ENCODE measurements around the gene PARP15. TPM values are rescaled to one million over a fixed set of nuclear protein-coding genes. Genes with fewer than 3 reads are reported as not detected.

PARP15 gene
- total RNA-seq, 1 experiment from 2014 or later: 0.15 TPM

DNA sequence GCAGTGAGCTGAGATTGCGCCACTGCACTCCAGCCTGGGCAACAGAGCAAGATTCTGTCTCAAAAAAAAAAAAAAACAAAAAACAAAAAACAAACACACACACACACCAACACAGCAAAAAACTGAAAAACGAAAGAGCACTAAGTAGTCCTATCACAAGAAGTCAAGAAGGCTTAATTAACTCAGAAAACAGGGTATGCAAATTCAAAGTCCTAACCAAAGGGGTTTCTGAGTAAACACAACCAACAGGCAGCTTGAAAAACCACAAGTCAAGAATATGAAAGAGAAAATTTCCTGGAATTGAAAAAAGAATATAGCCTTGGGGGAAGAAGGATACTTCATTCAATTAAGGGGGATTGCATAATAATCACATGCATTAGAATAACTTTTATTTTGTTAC is 65.5 kb downstream of the PARP15 start (continued):
- TF ChIP-seq SP1 (CRISPR knock-in tag; conservative IDR thresholded peaks at IDR 0.05): no peak
- TF ChIP-seq, protein P1, sequence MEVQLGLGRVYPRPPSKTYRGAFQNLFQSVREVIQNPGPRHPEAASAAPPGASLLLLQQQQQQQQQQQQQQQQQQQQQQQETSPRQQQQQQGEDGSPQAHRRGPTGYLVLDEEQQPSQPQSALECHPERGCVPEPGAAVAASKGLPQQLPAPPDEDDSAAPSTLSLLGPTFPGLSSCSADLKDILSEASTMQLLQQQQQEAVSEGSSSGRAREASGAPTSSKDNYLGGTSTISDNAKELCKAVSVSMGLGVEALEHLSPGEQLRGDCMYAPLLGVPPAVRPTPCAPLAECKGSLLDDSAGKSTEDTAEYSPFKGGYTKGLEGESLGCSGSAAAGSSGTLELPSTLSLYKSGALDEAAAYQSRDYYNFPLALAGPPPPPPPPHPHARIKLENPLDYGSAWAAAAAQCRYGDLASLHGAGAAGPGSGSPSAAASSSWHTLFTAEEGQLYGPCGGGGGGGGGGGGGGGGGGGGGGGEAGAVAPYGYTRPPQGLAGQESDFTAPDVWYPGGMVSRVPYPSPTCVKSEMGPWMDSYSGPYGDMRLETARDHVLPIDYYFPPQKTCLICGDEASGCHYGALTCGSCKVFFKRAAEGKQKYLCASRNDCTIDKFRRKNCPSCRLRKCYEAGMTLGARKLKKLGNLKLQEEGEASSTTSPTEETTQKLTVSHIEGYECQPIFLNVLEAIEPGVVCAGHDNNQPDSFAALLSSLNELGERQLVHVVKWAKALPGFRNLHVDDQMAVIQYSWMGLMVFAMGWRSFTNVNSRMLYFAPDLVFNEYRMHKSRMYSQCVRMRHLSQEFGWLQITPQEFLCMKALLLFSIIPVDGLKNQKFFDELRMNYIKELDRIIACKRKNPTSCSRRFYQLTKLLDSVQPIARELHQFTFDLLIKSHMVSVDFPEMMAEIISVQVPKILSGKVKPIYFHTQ (CRISPR knock-in tag; IDR thresholded peaks at IDR 0.05): no peak

DNA sequence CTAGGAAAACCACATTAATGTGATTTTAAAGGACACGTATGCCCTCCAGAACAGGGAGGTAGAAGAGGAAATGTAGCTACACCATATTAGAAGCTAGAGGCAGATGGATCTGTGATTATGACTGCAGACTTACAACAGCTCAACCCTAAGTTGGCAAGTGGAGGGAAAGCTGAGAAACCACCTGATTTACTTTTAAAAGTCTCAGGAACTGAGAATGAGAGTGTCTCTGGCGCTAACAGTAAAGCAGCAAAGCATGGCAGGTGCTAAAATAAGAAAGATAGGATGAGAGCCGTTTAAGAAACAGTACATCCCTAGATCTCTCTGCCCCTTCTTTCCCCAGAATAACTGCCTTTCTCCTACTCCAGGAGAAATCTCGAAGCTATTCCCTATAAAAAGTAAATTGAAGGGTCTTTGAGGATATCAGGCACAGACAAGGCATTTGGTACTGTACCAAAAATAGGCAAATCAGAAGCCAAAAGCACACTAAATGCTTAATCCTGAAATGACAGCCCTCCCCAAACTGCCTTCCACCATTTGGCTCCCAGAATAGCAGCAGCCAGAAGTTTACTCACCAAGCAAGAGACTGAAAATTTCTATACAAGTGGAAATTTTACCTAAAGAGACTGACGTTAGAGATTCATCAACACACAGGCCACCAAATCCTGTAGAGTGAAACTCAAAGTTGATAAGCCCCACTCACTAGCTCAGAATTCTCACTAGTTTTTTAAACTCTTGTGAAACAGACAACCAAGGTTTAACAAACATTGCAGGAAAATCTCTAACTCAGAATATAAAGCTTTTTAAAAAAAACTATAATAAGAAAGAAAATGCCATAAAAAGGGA is 68.9 kb downstream of the PARP15 start:
- ChIA-PET CTCF (interaction anchor here (0.7 kb wide), 1 partner anchor 14 kb away, joined by 3 read pairs; no protein-coding TSS in a partner anchor), POLR2A (no interaction called here)
- TF ChIP-seq, protein P2, sequence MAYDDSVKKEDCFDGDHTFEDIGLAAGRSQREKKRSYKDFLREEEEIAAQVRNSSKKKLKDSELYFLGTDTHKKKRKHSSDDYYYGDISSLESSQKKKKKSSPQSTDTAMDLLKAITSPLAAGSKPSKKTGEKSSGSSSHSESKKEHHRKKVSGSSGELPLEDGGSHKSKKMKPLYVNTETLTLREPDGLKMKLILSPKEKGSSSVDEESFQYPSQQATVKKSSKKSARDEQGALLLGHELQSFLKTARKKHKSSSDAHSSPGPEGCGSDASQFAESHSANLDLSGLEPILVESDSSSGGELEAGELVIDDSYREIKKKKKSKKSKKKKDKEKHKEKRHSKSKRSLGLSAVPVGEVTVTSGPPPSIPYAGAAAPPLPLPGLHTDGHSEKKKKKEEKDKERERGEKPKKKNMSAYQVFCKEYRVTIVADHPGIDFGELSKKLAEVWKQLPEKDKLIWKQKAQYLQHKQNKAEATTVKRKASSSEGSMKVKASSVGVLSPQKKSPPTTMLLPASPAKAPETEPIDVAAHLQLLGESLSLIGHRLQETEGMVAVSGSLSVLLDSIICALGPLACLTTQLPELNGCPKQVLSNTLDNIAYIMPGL (CRISPR knock-in tag; IDR thresholded peaks at IDR 0.05): no peak
- TF ChIP-seq MXD4 (CRISPR knock-in tag; IDR thresholded peaks at IDR 0.05; ENCODE audit: borderline replicate concordance): no peak
- no peak for TF ChIP-seq EMX1 (CRISPR knock-in tag; IDR thresholded peaks at IDR 0.05)
- TF ChIP-seq ZNF219 (CRISPR knock-in tag; IDR thresholded peaks at IDR 0.05; ENCODE audit: borderline replicate concordance): no peak
- no peak for TF ChIP-seq ATF1 (CRISPR knock-in tag; IDR thresholded peaks at IDR 0.05)
- TF ChIP-seq ETV6 (CRISPR knock-in tag; IDR thresholded peaks at IDR 0.05): no peak
- TF ChIP-seq RORB (CRISPR knock-in tag; IDR thresholded peaks at IDR 0.05): no peak
- TF ChIP-seq, protein P3, sequence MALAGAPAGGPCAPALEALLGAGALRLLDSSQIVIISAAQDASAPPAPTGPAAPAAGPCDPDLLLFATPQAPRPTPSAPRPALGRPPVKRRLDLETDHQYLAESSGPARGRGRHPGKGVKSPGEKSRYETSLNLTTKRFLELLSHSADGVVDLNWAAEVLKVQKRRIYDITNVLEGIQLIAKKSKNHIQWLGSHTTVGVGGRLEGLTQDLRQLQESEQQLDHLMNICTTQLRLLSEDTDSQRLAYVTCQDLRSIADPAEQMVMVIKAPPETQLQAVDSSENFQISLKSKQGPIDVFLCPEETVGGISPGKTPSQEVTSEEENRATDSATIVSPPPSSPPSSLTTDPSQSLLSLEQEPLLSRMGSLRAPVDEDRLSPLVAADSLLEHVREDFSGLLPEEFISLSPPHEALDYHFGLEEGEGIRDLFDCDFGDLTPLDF (CRISPR knock-in tag; IDR thresholded peaks at IDR 0.05): no peak
- TF ChIP-seq ZNF317 (CRISPR knock-in tag; IDR thresholded peaks at IDR 0.05; ENCODE audit: borderline replicate concordance, low read depth): no peak
- TF ChIP-seq, protein P4, sequence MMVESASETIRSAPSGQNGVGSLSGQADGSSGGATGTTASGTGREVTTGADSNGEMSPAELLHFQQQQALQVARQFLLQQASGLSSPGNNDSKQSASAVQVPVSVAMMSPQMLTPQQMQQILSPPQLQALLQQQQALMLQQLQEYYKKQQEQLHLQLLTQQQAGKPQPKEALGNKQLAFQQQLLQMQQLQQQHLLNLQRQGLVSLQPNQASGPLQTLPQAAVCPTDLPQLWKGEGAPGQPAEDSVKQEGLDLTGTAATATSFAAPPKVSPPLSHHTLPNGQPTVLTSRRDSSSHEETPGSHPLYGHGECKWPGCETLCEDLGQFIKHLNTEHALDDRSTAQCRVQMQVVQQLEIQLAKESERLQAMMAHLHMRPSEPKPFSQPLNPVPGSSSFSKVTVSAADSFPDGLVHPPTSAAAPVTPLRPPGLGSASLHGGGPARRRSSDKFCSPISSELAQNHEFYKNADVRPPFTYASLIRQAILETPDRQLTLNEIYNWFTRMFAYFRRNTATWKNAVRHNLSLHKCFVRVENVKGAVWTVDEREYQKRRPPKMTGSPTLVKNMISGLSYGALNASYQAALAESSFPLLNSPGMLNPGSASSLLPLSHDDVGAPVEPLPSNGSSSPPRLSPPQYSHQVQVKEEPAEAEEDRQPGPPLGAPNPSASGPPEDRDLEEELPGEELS (CRISPR knock-in tag; IDR thresholded peaks at IDR 0.05): no peak
- TF ChIP-seq SOX15 (CRISPR knock-in tag; IDR thresholded peaks at IDR 0.05): no peak
- no peak for TF ChIP-seq SMAD4 (CRISPR knock-in tag; IDR thresholded peaks at IDR 0.05)
- no peak for TF ChIP-seq CREB1 (CRISPR knock-in tag; IDR thresholded peaks at IDR 0.05)
- TF ChIP-seq, protein P5, sequence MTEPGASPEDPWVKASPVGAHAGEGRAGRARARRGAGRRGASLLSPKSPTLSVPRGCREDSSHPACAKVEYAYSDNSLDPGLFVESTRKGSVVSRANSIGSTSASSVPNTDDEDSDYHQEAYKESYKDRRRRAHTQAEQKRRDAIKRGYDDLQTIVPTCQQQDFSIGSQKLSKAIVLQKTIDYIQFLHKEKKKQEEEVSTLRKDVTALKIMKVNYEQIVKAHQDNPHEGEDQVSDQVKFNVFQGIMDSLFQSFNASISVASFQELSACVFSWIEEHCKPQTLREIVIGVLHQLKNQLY (CRISPR knock-in tag; IDR thresholded peaks at IDR 0.05): no peak
- TF ChIP-seq, protein P6, sequence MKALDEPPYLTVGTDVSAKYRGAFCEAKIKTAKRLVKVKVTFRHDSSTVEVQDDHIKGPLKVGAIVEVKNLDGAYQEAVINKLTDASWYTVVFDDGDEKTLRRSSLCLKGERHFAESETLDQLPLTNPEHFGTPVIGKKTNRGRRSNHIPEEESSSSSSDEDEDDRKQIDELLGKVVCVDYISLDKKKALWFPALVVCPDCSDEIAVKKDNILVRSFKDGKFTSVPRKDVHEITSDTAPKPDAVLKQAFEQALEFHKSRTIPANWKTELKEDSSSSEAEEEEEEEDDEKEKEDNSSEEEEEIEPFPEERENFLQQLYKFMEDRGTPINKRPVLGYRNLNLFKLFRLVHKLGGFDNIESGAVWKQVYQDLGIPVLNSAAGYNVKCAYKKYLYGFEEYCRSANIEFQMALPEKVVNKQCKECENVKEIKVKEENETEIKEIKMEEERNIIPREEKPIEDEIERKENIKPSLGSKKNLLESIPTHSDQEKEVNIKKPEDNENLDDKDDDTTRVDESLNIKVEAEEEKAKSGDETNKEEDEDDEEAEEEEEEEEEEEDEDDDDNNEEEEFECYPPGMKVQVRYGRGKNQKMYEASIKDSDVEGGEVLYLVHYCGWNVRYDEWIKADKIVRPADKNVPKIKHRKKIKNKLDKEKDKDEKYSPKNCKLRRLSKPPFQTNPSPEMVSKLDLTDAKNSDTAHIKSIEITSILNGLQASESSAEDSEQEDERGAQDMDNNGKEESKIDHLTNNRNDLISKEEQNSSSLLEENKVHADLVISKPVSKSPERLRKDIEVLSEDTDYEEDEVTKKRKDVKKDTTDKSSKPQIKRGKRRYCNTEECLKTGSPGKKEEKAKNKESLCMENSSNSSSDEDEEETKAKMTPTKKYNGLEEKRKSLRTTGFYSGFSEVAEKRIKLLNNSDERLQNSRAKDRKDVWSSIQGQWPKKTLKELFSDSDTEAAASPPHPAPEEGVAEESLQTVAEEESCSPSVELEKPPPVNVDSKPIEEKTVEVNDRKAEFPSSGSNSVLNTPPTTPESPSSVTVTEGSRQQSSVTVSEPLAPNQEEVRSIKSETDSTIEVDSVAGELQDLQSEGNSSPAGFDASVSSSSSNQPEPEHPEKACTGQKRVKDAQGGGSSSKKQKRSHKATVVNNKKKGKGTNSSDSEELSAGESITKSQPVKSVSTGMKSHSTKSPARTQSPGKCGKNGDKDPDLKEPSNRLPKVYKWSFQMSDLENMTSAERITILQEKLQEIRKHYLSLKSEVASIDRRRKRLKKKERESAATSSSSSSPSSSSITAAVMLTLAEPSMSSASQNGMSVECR (CRISPR knock-in tag; IDR thresholded peaks at IDR 0.05; ENCODE audit: borderline replicate concordance): no peak
- TF ChIP-seq, protein P7, sequence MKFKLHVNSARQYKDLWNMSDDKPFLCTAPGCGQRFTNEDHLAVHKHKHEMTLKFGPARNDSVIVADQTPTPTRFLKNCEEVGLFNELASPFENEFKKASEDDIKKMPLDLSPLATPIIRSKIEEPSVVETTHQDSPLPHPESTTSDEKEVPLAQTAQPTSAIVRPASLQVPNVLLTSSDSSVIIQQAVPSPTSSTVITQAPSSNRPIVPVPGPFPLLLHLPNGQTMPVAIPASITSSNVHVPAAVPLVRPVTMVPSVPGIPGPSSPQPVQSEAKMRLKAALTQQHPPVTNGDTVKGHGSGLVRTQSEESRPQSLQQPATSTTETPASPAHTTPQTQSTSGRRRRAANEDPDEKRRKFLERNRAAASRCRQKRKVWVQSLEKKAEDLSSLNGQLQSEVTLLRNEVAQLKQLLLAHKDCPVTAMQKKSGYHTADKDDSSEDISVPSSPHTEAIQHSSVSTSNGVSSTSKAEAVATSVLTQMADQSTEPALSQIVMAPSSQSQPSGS (CRISPR knock-in tag; IDR thresholded peaks at IDR 0.05; ENCODE audit: borderline replicate concordance, low read depth): no peak
- no peak for TF ChIP-seq NFE2L1 (CRISPR knock-in tag; IDR thresholded peaks at IDR 0.05)
- no peaks in the 10 kb centered on the region for H3K36me3 Mint-ChIP-seq
- DNase-seq (ENCODE audit: low spot score): no peak
- no peak for ATAC-seq
- peaks cover 16% of the 10 kb centered on the region for H3K4me1 Mint-ChIP-seq
- H3K27ac Mint-ChIP-seq: no peak overlapping the region
- H3K27me3 Mint-ChIP-seq (ENCODE audit: low read depth): peaks cover 21% of the 10 kb centered on the region
- H3K9me3 Mint-ChIP-seq: peaks cover 11% of the 10 kb centered on the region
- no peak overlapping the region for H3K4me3 Mint-ChIP-seq

Data from WTC11 (cell line).